Liver (tissue), 3 donors: ENCODE data around the gene TMEM154.

Source experiments
- ATF3 ChIP-seq: IDR thresholded peaks from 2 replicates; pipeline ENCODE4 v1.6.1; 2016; ENCODE audit warnings: antibody characterized with exemption
- GABPA ChIP-seq, 2 donors: IDR thresholded peaks in 1 of 2; conservative IDR thresholded peaks in 1 of 2; 2 replicates each; pipeline ENCODE4 v1.6.1; 2016; ENCODE audit warnings: antibody characterized with exemption in 2 of 2, mild to moderate bottlenecking in 1 of 2, moderate library complexity in 1 of 2
- HNF4G ChIP-seq: IDR thresholded peaks from 2 replicates; pipeline ENCODE4 v1.6.1; 2016; ENCODE audit warnings: antibody characterized with exemption
- JUND ChIP-seq, 2 donors: IDR thresholded peaks; 2 replicates each; pipeline ENCODE4 v1.6.1; 2016; ENCODE audit warnings: antibody characterized with exemption in 2 of 2
- NR2F2 ChIP-seq: IDR thresholded peaks from 2 replicates; pipeline ENCODE4 v1.6.1; 2016; ENCODE audit warnings: antibody characterized with exemption
- RAD21 ChIP-seq, 2 donors: IDR thresholded peaks; 2 replicates each; pipeline ENCODE4 v1.6.1; 2016; ENCODE audit warnings: antibody characterized with exemption in 2 of 2, mild to moderate bottlenecking in 2 of 2
- TAF1 ChIP-seq: conservative IDR thresholded peaks from 2 replicates; pipeline ENCODE4 v1.6.1; 2016; ENCODE audit warnings: antibody characterized with exemption, mild to moderate bottlenecking
- YY1 ChIP-seq: IDR thresholded peaks from 2 replicates; pipeline ENCODE4 v1.6.1; 2016; ENCODE audit warnings: antibody characterized with exemption, mild to moderate bottlenecking
- TF ChIP-seq, protein P1 (sequence below): IDR thresholded peaks from 2 replicates; pipeline ENCODE4 v1.6.1; 2016; ENCODE audit warnings: antibody characterized with exemption
- TF ChIP-seq, protein P2 (sequence below): fragments of 150-350 bp; IDR thresholded peaks from 2 replicates; pipeline ENCODE4 v1.5.1; 2017; ENCODE audit warnings: improper control_type of control experiment, low read depth, low read length; ENCODE audit not compliant: missing input control
- TF ChIP-seq, protein P3 (sequence below): IDR thresholded peaks from 2 replicates; pipeline ENCODE4 v1.6.1; 2016; ENCODE audit warnings: antibody characterized with exemption, mild to moderate bottlenecking
- TF ChIP-seq, protein P4 (sequence below): IDR thresholded peaks from 2 replicates; pipeline ENCODE4 v1.6.1; 2016; ENCODE audit warnings: antibody characterized with exemption
- donor health status: healthy.
- donor health status: healthy.

DNA sequence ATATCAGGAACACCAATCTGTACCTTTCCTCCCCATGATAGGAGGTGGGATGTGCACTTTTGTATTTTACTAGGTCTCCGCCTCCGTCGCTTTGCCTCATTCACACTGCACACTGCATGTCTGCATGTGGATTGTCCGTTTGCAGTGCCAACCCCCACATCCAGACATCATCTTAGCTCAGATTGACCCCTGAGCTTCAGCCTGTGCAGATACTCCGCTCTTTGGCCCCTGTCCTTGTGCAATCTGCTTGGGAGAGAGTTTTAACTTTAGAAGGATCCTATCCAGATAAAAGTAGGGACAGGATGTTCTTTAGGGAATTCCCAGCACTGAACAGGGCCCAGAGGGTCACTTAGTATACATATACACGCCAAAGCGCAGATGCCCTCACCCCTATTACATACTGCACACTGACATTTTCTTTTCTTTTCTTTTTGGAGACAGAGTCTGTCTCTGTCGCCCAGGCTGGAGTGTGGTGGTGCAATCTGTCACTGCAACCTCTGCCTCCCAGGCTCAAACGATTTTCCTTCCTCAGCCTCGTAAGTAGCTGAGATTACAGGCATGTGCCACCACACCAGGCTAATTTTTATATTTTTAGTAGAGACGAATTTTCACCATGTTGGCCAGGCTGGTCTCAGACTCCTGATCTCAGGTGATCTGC, 100.6 kb downstream of the TMEM154 start:
- TF ChIP-seq, protein P1, sequence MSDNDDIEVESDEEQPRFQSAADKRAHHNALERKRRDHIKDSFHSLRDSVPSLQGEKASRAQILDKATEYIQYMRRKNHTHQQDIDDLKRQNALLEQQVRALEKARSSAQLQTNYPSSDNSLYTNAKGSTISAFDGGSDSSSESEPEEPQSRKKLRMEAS = no peak
- TF ChIP-seq GABPA (IDR thresholded peaks at IDR 0.05 in 1 of 2, conservative IDR thresholded peaks at IDR 0.05 in 1 of 2) (no peak), YY1 (no peak), RAD21 (IDR thresholded peaks at IDR 0.05) (no peak), JUND (IDR thresholded peaks at IDR 0.05) (peak in 1 of 2 donors; percentile 36), TAF1 (no peak), NR2F2 (peak; percentile 14), ATF3 (no peak), HNF4G (peak; percentile 64)
- TF ChIP-seq, protein P2, sequence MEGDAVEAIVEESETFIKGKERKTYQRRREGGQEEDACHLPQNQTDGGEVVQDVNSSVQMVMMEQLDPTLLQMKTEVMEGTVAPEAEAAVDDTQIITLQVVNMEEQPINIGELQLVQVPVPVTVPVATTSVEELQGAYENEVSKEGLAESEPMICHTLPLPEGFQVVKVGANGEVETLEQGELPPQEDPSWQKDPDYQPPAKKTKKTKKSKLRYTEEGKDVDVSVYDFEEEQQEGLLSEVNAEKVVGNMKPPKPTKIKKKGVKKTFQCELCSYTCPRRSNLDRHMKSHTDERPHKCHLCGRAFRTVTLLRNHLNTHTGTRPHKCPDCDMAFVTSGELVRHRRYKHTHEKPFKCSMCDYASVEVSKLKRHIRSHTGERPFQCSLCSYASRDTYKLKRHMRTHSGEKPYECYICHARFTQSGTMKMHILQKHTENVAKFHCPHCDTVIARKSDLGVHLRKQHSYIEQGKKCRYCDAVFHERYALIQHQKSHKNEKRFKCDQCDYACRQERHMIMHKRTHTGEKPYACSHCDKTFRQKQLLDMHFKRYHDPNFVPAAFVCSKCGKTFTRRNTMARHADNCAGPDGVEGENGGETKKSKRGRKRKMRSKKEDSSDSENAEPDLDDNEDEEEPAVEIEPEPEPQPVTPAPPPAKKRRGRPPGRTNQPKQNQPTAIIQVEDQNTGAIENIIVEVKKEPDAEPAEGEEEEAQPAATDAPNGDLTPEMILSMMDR = no peak
- TF ChIP-seq, protein P3, sequence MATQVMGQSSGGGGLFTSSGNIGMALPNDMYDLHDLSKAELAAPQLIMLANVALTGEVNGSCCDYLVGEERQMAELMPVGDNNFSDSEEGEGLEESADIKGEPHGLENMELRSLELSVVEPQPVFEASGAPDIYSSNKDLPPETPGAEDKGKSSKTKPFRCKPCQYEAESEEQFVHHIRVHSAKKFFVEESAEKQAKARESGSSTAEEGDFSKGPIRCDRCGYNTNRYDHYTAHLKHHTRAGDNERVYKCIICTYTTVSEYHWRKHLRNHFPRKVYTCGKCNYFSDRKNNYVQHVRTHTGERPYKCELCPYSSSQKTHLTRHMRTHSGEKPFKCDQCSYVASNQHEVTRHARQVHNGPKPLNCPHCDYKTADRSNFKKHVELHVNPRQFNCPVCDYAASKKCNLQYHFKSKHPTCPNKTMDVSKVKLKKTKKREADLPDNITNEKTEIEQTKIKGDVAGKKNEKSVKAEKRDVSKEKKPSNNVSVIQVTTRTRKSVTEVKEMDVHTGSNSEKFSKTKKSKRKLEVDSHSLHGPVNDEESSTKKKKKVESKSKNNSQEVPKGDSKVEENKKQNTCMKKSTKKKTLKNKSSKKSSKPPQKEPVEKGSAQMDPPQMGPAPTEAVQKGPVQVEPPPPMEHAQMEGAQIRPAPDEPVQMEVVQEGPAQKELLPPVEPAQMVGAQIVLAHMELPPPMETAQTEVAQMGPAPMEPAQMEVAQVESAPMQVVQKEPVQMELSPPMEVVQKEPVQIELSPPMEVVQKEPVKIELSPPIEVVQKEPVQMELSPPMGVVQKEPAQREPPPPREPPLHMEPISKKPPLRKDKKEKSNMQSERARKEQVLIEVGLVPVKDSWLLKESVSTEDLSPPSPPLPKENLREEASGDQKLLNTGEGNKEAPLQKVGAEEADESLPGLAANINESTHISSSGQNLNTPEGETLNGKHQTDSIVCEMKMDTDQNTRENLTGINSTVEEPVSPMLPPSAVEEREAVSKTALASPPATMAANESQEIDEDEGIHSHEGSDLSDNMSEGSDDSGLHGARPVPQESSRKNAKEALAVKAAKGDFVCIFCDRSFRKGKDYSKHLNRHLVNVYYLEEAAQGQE = no peak
- TF ChIP-seq, protein P4, sequence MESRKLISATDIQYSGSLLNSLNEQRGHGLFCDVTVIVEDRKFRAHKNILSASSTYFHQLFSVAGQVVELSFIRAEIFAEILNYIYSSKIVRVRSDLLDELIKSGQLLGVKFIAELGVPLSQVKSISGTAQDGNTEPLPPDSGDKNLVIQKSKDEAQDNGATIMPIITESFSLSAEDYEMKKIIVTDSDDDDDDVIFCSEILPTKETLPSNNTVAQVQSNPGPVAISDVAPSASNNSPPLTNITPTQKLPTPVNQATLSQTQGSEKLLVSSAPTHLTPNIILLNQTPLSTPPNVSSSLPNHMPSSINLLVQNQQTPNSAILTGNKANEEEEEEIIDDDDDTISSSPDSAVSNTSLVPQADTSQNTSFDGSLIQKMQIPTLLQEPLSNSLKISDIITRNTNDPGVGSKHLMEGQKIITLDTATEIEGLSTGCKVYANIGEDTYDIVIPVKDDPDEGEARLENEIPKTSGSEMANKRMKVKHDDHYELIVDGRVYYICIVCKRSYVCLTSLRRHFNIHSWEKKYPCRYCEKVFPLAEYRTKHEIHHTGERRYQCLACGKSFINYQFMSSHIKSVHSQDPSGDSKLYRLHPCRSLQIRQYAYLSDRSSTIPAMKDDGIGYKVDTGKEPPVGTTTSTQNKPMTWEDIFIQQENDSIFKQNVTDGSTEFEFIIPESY = no peak
